ENCODE results near the gene OR51S1. TPM values are rescaled to one million over a fixed set of nuclear protein-coding genes. Genes with fewer than 3 reads are reported as not detected.
A peak's percentile ranks its signal among the peaks of the same experiment; 100 is the strongest.
"Not testable (repeated sequence)": the region's sequence is repeated elsewhere in the genome, so short reads cannot be mapped to it uniquely, and the experiment has no call there.

Gene OR51S1
- total RNA-seq (2014; rRNA removed; shearing (Covaris generic)), result not detected in 2 replicates

GRCh38 chr11:4848908-4849532 lies at the start of gene OR51S1:
OR51S1 (minus strand) TSS chr11:4849208; CDS start chr11:4849208, 0 bp downstream.
- Histone ChIP-seq H3K27me3 (no peaks in the 10 kb centered on the region), H3K36me3 (no peaks in the 10 kb centered on the region), H3K4me1 (no peaks in the 10 kb centered on the region), H3K9me3 (replicated peaks) (no peaks in the 10 kb centered on the region), H3K27ac (no peak within 1 kb of the TSS), H3K4me3 (no peak within 1 kb of the TSS)
- DNase-seq, result no peak

GRCh38 chr11:4891996-4892640 lies 43.1 kb upstream of the OR51S1 start:
- H3K4me3 ChIP-seq, result no peak overlapping the region
- H3K27ac ChIP-seq, result no peak overlapping the region
- no peaks in the 10 kb centered on the region for H3K36me3 ChIP-seq
- H3K27me3 ChIP-seq, result no peaks in the 10 kb centered on the region
- peaks cover 4% of the 10 kb centered on the region; the same call in 1 of the 2 replicates for H3K4me1 ChIP-seq
- no peaks in the 10 kb centered on the region for H3K9me3 ChIP-seq (replicated peaks)
- DNase-seq, result peak in 1 of 2 experiments; percentile 52

- no peak for DNase-seq
- Histone ChIP-seq H3K36me3 (no peaks in the 10 kb centered on the region), H3K9me3 (replicated peaks) (no peaks in the 10 kb centered on the region), H3K27me3 (no peaks in the 10 kb centered on the region), H3K27ac (no peak overlapping the region), H3K4me3 (no peak overlapping the region), H3K4me1 (peaks cover 4% of the 10 kb centered on the region; the same call in 1 of the 2 replicates)
Measured at GRCh38 chr11:4890279-4890678, 41.3 kb upstream of the OR51S1 start.

DNA sequence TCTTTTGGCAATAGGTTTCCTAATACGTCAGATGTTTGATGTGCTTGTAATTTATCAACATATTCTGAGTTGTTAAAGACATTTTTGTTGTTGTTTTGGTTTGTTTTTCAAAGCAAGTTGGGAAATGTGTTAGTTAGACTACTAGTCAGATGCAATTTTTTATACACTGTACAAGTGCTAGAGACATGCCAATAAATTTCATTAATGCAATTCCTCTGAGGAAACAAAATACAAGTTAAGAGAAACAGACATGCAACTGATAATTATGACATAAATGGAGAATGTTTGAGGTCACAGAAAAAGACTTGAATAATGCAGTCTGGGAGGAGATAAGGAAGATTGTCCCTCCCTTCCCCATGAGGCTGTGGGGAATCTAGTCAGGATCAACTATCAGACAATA lies 38.6 kb upstream of the OR51S1 start:
- DNase-seq, result no peak
- H3K4me1 ChIP-seq, result peaks cover 5% of the 10 kb centered on the region

DNA sequence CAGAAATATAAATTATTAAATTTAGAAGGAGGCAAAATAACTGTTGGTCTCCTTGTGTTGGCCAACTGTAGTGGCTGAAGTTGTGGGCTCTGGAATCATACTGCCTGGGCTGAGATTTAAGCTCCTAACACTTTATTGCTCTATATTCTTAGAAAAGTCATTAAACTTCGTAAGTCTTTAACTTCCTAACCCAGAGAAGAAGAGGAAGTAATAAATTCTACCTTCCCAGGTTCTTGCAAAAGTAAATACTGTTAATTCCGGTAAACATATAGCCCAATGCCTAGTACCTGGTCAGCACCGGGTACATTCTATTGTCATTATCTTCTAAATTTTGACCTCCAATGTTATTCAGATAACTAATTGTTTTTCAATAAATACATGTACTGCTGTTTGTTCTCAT lies 37.2 kb upstream of the OR51S1 start:
- peaks cover 13% of the 10 kb centered on the region for H3K4me1 ChIP-seq
- no peaks in the 10 kb centered on the region for H3K36me3 ChIP-seq
- H3K27ac ChIP-seq, result no peak overlapping the region
- no peaks in the 10 kb centered on the region for H3K9me3 ChIP-seq (replicated peaks)
- no peak for DNase-seq
- no peak overlapping the region for H3K4me3 ChIP-seq
- no peaks in the 10 kb centered on the region for H3K27me3 ChIP-seq

More for the DNA sequence above, 38.6 kb upstream of the OR51S1 start:
- Histone ChIP-seq H3K4me3 (no peak overlapping the region), H3K27ac (no peak overlapping the region), H3K36me3 (no peaks in the 10 kb centered on the region), H3K27me3 (no peaks in the 10 kb centered on the region), H3K9me3 (replicated peaks) (no peaks in the 10 kb centered on the region)

- no peaks in the 10 kb centered on the region for H3K27me3 ChIP-seq
- no peaks in the 10 kb centered on the region for H3K9me3 ChIP-seq (replicated peaks)
- no peak overlapping the region for H3K4me3 ChIP-seq
- DNase-seq, result no peak
- H3K36me3 ChIP-seq, result no peaks in the 10 kb centered on the region
- H3K27ac ChIP-seq, result no peak overlapping the region
- H3K4me1 ChIP-seq, result peaks cover 14% of the 10 kb centered on the region
Measured at GRCh38 chr11:4884361-4884760, 35.4 kb upstream of the OR51S1 start.

DNA sequence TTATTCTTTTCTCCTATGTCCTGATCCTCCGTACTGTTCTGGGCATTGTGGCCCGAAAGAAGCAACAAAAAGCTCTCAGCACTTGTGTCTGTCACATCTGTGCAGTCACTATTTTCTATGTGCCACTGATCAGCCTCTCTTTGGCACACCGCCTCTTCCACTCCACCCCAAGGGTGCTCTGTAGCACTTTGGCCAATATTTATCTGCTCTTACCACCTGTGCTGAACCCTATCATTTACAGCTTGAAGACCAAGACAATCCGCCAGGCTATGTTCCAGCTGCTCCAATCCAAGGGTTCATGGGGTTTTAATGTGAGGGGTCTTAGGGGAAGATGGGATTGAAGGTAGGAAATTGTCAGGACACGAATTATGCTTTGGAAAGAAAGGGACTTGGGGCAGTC lies 33.5 kb upstream of the OR51S1 start:
- no peak overlapping the region for H3K27ac ChIP-seq
- DNase-seq, result peak in 1 of 2 experiments; percentile 23
- no peaks in the 10 kb centered on the region for H3K36me3 ChIP-seq
- no peak overlapping the region for H3K4me3 ChIP-seq
- no peaks in the 10 kb centered on the region for H3K27me3 ChIP-seq
- H3K9me3 ChIP-seq (replicated peaks), result no peaks in the 10 kb centered on the region
- H3K4me1 ChIP-seq, result peaks cover 14% of the 10 kb centered on the region

GRCh38 chr11:4881860-4882500 lies 33.0 kb upstream of the OR51S1 start, which contains the start of gene OR51T1:
OR51T1 (plus strand) TSS chr11:4881900; CDS start chr11:4881900, 0 bp downstream.
- H3K4me3 ChIP-seq, result no peak within 1 kb of the TSS
- H3K36me3 ChIP-seq, result no peaks in the 10 kb centered on the region
- no peak within 1 kb of the TSS for H3K27ac ChIP-seq
- no peaks in the 10 kb centered on the region for H3K27me3 ChIP-seq
- peak; percentile 47 to 77 for DNase-seq
- no peaks in the 10 kb centered on the region for H3K9me3 ChIP-seq (replicated peaks)
- H3K4me1 ChIP-seq, result peaks cover 14% of the 10 kb centered on the region

DNA sequence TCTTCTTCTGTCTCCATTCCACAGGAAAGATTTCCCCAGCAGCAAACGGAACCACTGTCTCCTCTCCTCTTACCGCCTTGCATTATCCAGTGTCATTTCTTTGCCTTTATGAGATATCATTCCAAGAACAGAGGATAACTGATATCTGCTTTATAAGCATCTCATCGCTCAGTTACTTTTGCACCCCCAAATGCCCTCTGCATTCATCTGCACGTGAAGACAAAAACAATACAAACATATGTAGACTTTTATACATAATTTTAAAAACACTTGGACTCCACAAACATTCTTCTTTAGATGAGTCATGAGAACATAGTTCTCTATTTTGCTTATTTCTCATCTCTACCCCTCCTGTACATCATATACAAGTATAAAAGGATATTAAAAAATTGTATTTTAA lies 32.2 kb upstream of the OR51S1 start:
- Histone ChIP-seq H3K4me1 (peaks cover 14% of the 10 kb centered on the region), H3K36me3 (no peaks in the 10 kb centered on the region), H3K27me3 (no peaks in the 10 kb centered on the region), H3K4me3 (no peak overlapping the region), H3K9me3 (replicated peaks) (no peaks in the 10 kb centered on the region), H3K27ac (no peak overlapping the region)
- no peak for DNase-seq

- no peak overlapping the region for H3K4me3 ChIP-seq
- no peak overlapping the region for H3K27ac ChIP-seq
- no peaks in the 10 kb centered on the region for H3K36me3 ChIP-seq
- no peaks in the 10 kb centered on the region for H3K4me1 ChIP-seq
- no peaks in the 10 kb centered on the region for H3K9me3 ChIP-seq (replicated peaks)
- H3K27me3 ChIP-seq, result no peaks in the 10 kb centered on the region
- DNase-seq, result no peak
Measured at GRCh38 chr11:4865855-4866254, 16.8 kb upstream of the OR51S1 start.

DNA sequence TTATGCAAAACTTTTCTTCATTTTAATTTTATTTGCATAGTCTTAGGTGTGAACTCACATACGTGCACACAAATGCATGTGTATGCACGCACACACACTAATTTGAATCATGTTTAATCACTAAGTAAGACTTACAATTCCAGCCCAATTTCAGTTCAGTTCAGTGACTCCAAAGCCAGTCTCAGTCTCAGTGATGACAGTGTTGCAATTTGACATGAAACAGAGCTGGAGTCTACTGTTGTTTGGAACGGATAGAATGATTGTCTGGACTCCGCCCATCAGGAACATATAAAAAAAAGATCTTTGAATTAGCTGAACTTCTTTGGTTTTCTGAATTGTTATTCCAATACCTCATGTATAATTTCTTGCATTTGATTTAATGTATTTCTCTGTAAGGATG lies 14.9 kb upstream of the OR51S1 start:
- H3K9me3 ChIP-seq (replicated peaks), result no peaks in the 10 kb centered on the region
- H3K4me1 ChIP-seq, result no peaks in the 10 kb centered on the region
- no peaks in the 10 kb centered on the region for H3K27me3 ChIP-seq
- DNase-seq, result no peak
- no peaks in the 10 kb centered on the region for H3K36me3 ChIP-seq
- H3K27ac ChIP-seq, result no peak overlapping the region
- H3K4me3 ChIP-seq, result no peak overlapping the region

DNA sequence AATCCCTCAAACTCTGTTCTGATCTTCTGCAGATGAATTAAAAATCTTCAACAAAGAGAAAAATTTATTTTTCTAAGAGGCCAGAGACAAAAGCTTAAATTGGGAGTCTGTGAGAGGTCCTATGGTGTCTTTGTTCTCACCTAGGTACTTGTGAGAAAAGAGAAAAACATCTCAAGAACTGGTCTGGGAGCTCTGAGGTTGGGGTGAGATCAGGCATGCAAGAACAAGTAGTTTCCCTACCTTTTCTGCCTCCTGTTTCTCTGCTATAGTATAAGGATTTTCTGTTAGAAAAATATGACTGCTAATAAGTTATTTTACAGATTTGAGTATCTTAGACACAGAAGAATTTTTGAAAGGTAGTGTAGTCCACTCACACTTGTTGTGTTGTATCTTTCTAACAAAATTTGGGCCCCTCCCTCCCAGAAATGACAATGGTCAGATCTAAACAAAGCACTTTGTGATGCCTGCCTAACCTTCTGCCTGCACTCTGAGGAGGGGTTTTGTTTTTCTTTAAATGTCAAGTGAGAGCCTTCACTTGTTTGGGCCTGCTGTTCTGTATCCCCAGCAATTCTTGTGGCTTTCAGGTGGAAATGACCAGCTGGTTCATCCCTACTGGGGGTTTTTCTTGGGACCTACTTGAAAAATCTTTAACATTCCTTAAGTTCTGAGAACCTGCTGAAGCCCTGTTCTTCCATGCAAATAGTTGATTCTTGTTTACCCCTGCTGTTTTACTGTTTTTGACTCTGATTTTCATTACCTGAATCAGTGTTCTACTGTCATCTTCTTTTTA lies 13.6 kb upstream of the OR51S1 start:
- H3K27ac ChIP-seq, result no peak overlapping the region
- no peaks in the 10 kb centered on the region for H3K36me3 ChIP-seq
- H3K27me3 ChIP-seq, result no peaks in the 10 kb centered on the region
- no peak for DNase-seq
- no peaks in the 10 kb centered on the region for H3K9me3 ChIP-seq (replicated peaks)
- no peak overlapping the region for H3K4me3 ChIP-seq
- H3K4me1 ChIP-seq, result no peaks in the 10 kb centered on the region

- not testable (repeated sequence) for H3K4me3 ChIP-seq, DNase-seq, H3K4me1 ChIP-seq
Measured at GRCh38 chr11:4854286-4854685, 5.3 kb upstream of the OR51S1 start.

GRCh38 chr11:4851033-4851432 lies 2.0 kb upstream of the OR51S1 start:
- no peaks in the 10 kb centered on the region for H3K36me3 ChIP-seq
- no peaks in the 10 kb centered on the region for H3K9me3 ChIP-seq (replicated peaks)
- DNase-seq, result no peak
- H3K4me1 ChIP-seq, result no peaks in the 10 kb centered on the region
- H3K27me3 ChIP-seq, result no peaks in the 10 kb centered on the region
- H3K27ac ChIP-seq, result no peak overlapping the region
- H3K4me3 ChIP-seq, result no peak overlapping the region

More at GRCh38 chr11:4854286-4854685, 5.3 kb upstream of the OR51S1 start:
- H3K27me3 ChIP-seq; H3K36me3 ChIP-seq; H3K27ac ChIP-seq; H3K9me3 ChIP-seq (replicated peaks): not testable (repeated sequence)
